Sigmoid colon (tissue), 7 donors: ENCODE data around the gene PLCG1. TPM values are rescaled to one million over a fixed set of nuclear protein-coding genes. Genes with fewer than 3 reads are reported as not detected.
A peak's percentile ranks its signal among the peaks of the same experiment; 100 is the strongest.

Experiments
- DNase-seq: peaks from one replicate; pipeline ENCODE4 v3.0.0-alpha.2; 2019
- H3K27ac ChIP-seq, 4 donors: fragments of 200-600 bp; sonication (generic); one replicate each; pipeline ENCODE4 v1.5.1; 2016 to 2019; ENCODE audit warnings: mild to moderate bottlenecking in 1 of 4
- H3K27me3 ChIP-seq, 3 donors: fragments of 200-600 bp; sonication (generic); one replicate each; pipeline ENCODE4 v1.5.1; 2019; ENCODE audit warnings: mild to moderate bottlenecking in 1 of 3
- H3K36me3 ChIP-seq, 4 donors: fragments of 200-600 bp; sonication (generic); one replicate each; pipeline ENCODE4 v1.5.1; 2016 to 2019
- H3K4me1 ChIP-seq, 4 donors: fragments of 200-600 bp; sonication (generic); one replicate each; pipeline ENCODE4 v1.5.1; 2017 to 2019
- H3K4me3 ChIP-seq, 4 donors: fragments of 200-600 bp; sonication (generic); one replicate each; pipeline ENCODE4 v1.5.1; 2017 to 2019; ENCODE audit warnings: mild to moderate bottlenecking in 2 of 4, moderate library complexity in 1 of 4
- H3K9me3 ChIP-seq, 4 donors: fragments of 200-600 bp in 3 of 4; sonication (generic) in 3 of 4; one replicate each; pipeline versions ENCODE4 v1.5.1 to v1.6.1; 2013 to 2019
- EP300 ChIP-seq, 4 donors: sonication (generic); formaldehyde crosslinking; IDR thresholded peaks; one replicate each; pipeline ENCODE4 v1.6.1; 2017; ENCODE audit warnings: antibody characterized with exemption in 4 of 4
- POLR2A ChIP-seq, 2 donors: fragments of 450-650 bp; IDR thresholded peaks; one replicate each; pipeline ENCODE4 v1.6.1; 2016; ENCODE audit warnings: antibody characterized with exemption in 2 of 2, mild to moderate bottlenecking in 2 of 2, moderate library complexity in 2 of 2
- POLR2AphosphoS5 ChIP-seq, 4 donors: sonication (generic); formaldehyde crosslinking; IDR thresholded peaks; one replicate each; pipeline ENCODE4 v1.6.1; 2017; ENCODE audit warnings: antibody characterized with exemption in 4 of 4
- WGBS, 2 donors: extraction: QIAGEN DNeasy Blood & Tissue Kit; methylation state at CpG; one replicate each; pipeline ENCODE4 v1.1.7; 2013; 5-methylcytosine and 5-hydroxymethylcytosine counted together
- intact Hi-C: fragments of 100-400 bp; cut with DNase I; formaldehyde crosslinking; loops from one replicate; pipeline ENCODE4 v1.15.1; 2023
- polyA plus RNA-seq, 3 donors: library from polyadenylated mRNA; stranded (reverse); fragments of 200-250 nt; gene quantifications; one replicate each; pipeline ENCODE4 v1.2.3, GENCODE V29; 2013
- total RNA-seq, 4 donors: library from RNA; depleted of rRNA; stranded (reverse); fragments of >200 nt; gene quantifications; one replicate each; pipeline ENCODE4 v1.1.0, GENCODE V29; 2016
- TF ChIP-seq, protein P1 (sequence below), 4 experiments: fragments of 450-650 bp in 3 of 4; fragments of 200-600 bp in 1 of 4; IDR thresholded peaks; one replicate each; pipeline ENCODE4 v1.5.1; 2016 to 2019; ENCODE audit warnings: antibody characterized with exemption in 4 of 4, mild to moderate bottlenecking in 3 of 4, moderate library complexity in 2 of 4
- donor health status: healthy with polysubstance abuse.
- donor health status: Bipolar disorder and iron deficiency.
- donor health status: healthy.

PLCG1 gene
- total RNA-seq: 100 to 1,000 TPM in 1 of 4 donors, 10 to 100 TPM in 3; 48.5 to 152 (median 67.0) TPM
- polyA plus RNA-seq: 10 to 100 TPM in 2 of 3 donors, 1 to 10 TPM in 1; 9.9 to 57.6 (median 19.8) TPM

- peak; percentile 95 for DNase-seq
- 0 to 1% methylated on average over 121 of the region's 121 CpGs for WGBS, 2 donors
- peak within 1 kb of the TSS; percentile 94 to 96 (median 96) for H3K27ac ChIP-seq
Observed at GRCh38 chr20:41136680-41137613, at the start of gene PLCG1. Gene PLCG1 (plus strand): TSS chr20:41137543. CDS start chr20:41137642, 99 bp downstream.

GRCh38 chr20:41087777-41088176 lies 49.6 kb upstream of the PLCG1 start:
- H3K4me3 ChIP-seq: no peak overlapping the region
- DNase-seq: no peak
- no peak overlapping the region for H3K27ac ChIP-seq
- H3K36me3 ChIP-seq: peaks cover 5 to 79% (median 11%) of the 10 kb centered on the region in 4 donors
- 72 to 78% methylated on average over 3 of the region's 3 CpGs for WGBS, 2 donors
- H3K27me3 ChIP-seq: no peaks in the 10 kb centered on the region
- intact Hi-C loops: no loop called here
- no peaks in the 10 kb centered on the region for H3K9me3 ChIP-seq
- H3K4me1 ChIP-seq: peaks cover 0 to 10% (median 9%) of the 10 kb centered on the region in 4 donors
- TF ChIP-seq EP300 (IDR thresholded peaks at IDR 0.05): no peak
- TF ChIP-seq, protein P1, sequence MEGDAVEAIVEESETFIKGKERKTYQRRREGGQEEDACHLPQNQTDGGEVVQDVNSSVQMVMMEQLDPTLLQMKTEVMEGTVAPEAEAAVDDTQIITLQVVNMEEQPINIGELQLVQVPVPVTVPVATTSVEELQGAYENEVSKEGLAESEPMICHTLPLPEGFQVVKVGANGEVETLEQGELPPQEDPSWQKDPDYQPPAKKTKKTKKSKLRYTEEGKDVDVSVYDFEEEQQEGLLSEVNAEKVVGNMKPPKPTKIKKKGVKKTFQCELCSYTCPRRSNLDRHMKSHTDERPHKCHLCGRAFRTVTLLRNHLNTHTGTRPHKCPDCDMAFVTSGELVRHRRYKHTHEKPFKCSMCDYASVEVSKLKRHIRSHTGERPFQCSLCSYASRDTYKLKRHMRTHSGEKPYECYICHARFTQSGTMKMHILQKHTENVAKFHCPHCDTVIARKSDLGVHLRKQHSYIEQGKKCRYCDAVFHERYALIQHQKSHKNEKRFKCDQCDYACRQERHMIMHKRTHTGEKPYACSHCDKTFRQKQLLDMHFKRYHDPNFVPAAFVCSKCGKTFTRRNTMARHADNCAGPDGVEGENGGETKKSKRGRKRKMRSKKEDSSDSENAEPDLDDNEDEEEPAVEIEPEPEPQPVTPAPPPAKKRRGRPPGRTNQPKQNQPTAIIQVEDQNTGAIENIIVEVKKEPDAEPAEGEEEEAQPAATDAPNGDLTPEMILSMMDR (IDR thresholded peaks at IDR 0.05): no peak
- no peak for TF ChIP-seq POLR2AphosphoS5 (IDR thresholded peaks at IDR 0.05)
- TF ChIP-seq POLR2A (IDR thresholded peaks at IDR 0.05): no peak

More at GRCh38 chr20:41136680-41137613, at the start of gene PLCG1:
- peak; percentile 75 to 93 (median 90) for TF ChIP-seq POLR2AphosphoS5 (IDR thresholded peaks at IDR 0.05)
- TF ChIP-seq, protein P1 (IDR thresholded peaks at IDR 0.05): no peak
- TF ChIP-seq EP300 (IDR thresholded peaks at IDR 0.05): no peak
- peak; percentile 29 to 66 for TF ChIP-seq POLR2A (IDR thresholded peaks at IDR 0.05)
- H3K27me3 ChIP-seq: no peaks in the 10 kb centered on the region
- peak within 1 kb of the TSS; percentile 57 to 83 (median 73) for H3K4me3 ChIP-seq
- no peaks in the 10 kb centered on the region for H3K36me3 ChIP-seq
- intact Hi-C loops: loop anchor here (5.0 to 10.0 kb wide), 3 partner anchors 35 to 558 kb away; partner anchors contain the start of gene ZHX3
- H3K9me3 ChIP-seq: no peaks in the 10 kb centered on the region
- H3K4me1 ChIP-seq: peaks cover 0 to 47% (median 38%) of the 10 kb centered on the region in 4 donors

GRCh38 chr20:41089555-41089954 lies 47.8 kb upstream of the PLCG1 start:
- H3K27me3 ChIP-seq: no peaks in the 10 kb centered on the region
- H3K4me3 ChIP-seq: no peak overlapping the region
- no peak overlapping the region for H3K27ac ChIP-seq
- WGBS, 2 donors: 92 to 96% methylated on average over 3 of the region's 3 CpGs
- DNase-seq: no peak
- H3K4me1 ChIP-seq: peaks cover 0 to 10% (median 9%) of the 10 kb centered on the region in 4 donors
- no peak for TF ChIP-seq POLR2A (IDR thresholded peaks at IDR 0.05)
- TF ChIP-seq, protein P1 (IDR thresholded peaks at IDR 0.05): no peak
- no peak for TF ChIP-seq EP300 (IDR thresholded peaks at IDR 0.05)
- TF ChIP-seq POLR2AphosphoS5 (IDR thresholded peaks at IDR 0.05): no peak
- H3K9me3 ChIP-seq: no peaks in the 10 kb centered on the region
- H3K36me3 ChIP-seq: peaks cover 12 to 80% (median 19%) of the 10 kb centered on the region in 4 donors
- intact Hi-C loops: no loop called here

DNA sequence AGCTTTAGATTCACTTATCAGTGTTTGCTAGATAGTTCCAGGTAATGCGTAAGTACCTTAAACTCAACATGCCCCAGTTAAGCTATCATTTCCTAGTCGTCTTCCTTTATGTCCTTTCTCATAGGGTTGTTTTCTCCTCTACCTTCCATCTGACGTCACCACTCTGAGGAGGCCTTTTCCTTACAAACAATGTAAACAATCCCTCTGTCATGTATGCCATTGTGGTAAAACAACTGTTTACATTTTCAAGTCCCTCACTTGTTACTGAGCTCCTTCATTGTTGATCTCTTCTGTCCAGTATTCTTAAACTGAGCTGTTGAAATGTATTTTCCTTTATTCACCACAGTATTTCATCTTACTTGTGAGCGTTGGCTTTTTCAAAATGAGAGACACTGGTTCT lies 45.4 kb upstream of the PLCG1 start:
- H3K4me3 ChIP-seq: no peak overlapping the region
- H3K27me3 ChIP-seq: no peaks in the 10 kb centered on the region
- DNase-seq: no peak
- WGBS, 2 donors: 83 to 89% methylated on average over 4 of the region's 4 CpGs
- peaks cover 0 to 10% (median 9%) of the 10 kb centered on the region in 4 donors for H3K4me1 ChIP-seq
- peak overlapping the region in 1 of 4 donors; percentile 12 for H3K27ac ChIP-seq
- intact Hi-C loops: no loop called here
- peaks cover 7 to 70% (median 27%) of the 10 kb centered on the region in 4 donors for H3K36me3 ChIP-seq
- no peaks in the 10 kb centered on the region for H3K9me3 ChIP-seq
- no peak for TF ChIP-seq POLR2A (IDR thresholded peaks at IDR 0.05)
- TF ChIP-seq, protein P1 (IDR thresholded peaks at IDR 0.05): no peak
- TF ChIP-seq EP300 (IDR thresholded peaks at IDR 0.05): no peak
- no peak for TF ChIP-seq POLR2AphosphoS5 (IDR thresholded peaks at IDR 0.05)
